ENCODE data around the gene ZFR.
A peak's percentile ranks its signal among the peaks of the same experiment; 100 is the strongest.

ZFR gene

GRCh38 chr5:32331217-32331934 is 113.2 kb downstream of the ZFR start:
- no peak for TF ChIP-seq CTCF (IDR thresholded peaks at IDR 0.05; ENCODE audit: extremely low read depth, insufficient read depth, missing control alignments)
- DNase-seq (ENCODE audit: low spot score): no peak
- in situ Hi-C loops (cut with MboI; ENCODE audit: low pct_unique_long_range_greater_than_20kb, low sequenced_read_pairs, unreplicated experiment): no loop called here

- no peak for DNase-seq (ENCODE audit: low spot score)
- TF ChIP-seq CTCF (IDR thresholded peaks at IDR 0.05; ENCODE audit: extremely low read depth, insufficient read depth, missing control alignments): no peak
- in situ Hi-C loops (cut with MboI; ENCODE audit: low pct_unique_long_range_greater_than_20kb, low sequenced_read_pairs, unreplicated experiment): no loop called here
These were observed 114.2 kb downstream of the ZFR start for GRCh38 chr5:32330126-32330971.

- peak; percentile 83 for TF ChIP-seq CTCF (IDR thresholded peaks at IDR 0.05; ENCODE audit: extremely low read depth, insufficient read depth, missing control alignments)
- DNase-seq (ENCODE audit: low spot score): peak; percentile 86
- in situ Hi-C loops (cut with MboI; ENCODE audit: low pct_unique_long_range_greater_than_20kb, low sequenced_read_pairs, unreplicated experiment): no loop called here
These were observed 115.1 kb downstream of the ZFR start for GRCh38 chr5:32329395-32329834.

GRCh38 chr5:32326216-32326772 is 118.2 kb downstream of the ZFR start:
- in situ Hi-C loops (cut with MboI; ENCODE audit: low pct_unique_long_range_greater_than_20kb, low sequenced_read_pairs, unreplicated experiment): no loop called here
- no peak for DNase-seq (ENCODE audit: low spot score)

GRCh38 chr5:32325616-32326015 is 118.9 kb downstream of the ZFR start:
- DNase-seq (ENCODE audit: low spot score): no peak
- TF ChIP-seq CTCF (IDR thresholded peaks at IDR 0.05; ENCODE audit: extremely low read depth, insufficient read depth, missing control alignments): no peak
- in situ Hi-C loops (cut with MboI; ENCODE audit: low pct_unique_long_range_greater_than_20kb, low sequenced_read_pairs, unreplicated experiment): no loop called here

More at GRCh38 chr5:32326216-32326772, 118.2 kb downstream of the ZFR start:
- no peak for TF ChIP-seq CTCF (IDR thresholded peaks at IDR 0.05; ENCODE audit: extremely low read depth, insufficient read depth, missing control alignments)

GRCh38 chr5:32325062-32325461 is 119.5 kb downstream of the ZFR start:
- DNase-seq (ENCODE audit: low spot score): peak; percentile 35
- in situ Hi-C loops (cut with MboI; ENCODE audit: low pct_unique_long_range_greater_than_20kb, low sequenced_read_pairs, unreplicated experiment): no loop called here
- TF ChIP-seq CTCF (IDR thresholded peaks at IDR 0.05; ENCODE audit: extremely low read depth, insufficient read depth, missing control alignments): no peak
